ENCODE results near the gene NT5C2. TPM values are rescaled to one million over a fixed set of nuclear protein-coding genes. Genes with fewer than 3 reads are reported as not detected.
A peak's percentile ranks its signal among the peaks of the same experiment; 100 is the strongest.
"Not testable (repeated sequence)": the region's sequence is repeated elsewhere in the genome, so short reads cannot be mapped to it uniquely, and the experiment has no call there.

The NT5C2 gene
- total RNA-seq, 1 experiment from 2014 or later: 91.2 TPM

GRCh38 chr10:103192451-103193106 lies 493 bp downstream of the NT5C2 start:
- DNase-seq: peak; percentile 80 to 84
- intact Hi-C loops (cut with micrococcal nuclease; ENCODE audit: unreplicated experiment): loop anchor here (1.0 to 2.0 kb wide), 3 partner anchors 39 to 274 kb away; partner anchors contain the start of gene CNNM2
- H3K36me3 ChIP-seq (ENCODE audit: control insufficient read depth, insufficient read depth, low read length): no peaks in the 10 kb centered on the region
- BruUV-seq (replicated peaks): no TSS peak
- peak overlapping the region; percentile 67 for H3K4me3 ChIP-seq (ENCODE audit: low read depth, low read length)
- Mint-ChIP-seq H3K27ac (ENCODE audit: unreplicated experiment) (peak overlapping the region; percentile 98), H3K4me1 (ENCODE audit: low read depth, unreplicated experiment) (peaks cover 20% of the 10 kb centered on the region), H3K27me3 (ENCODE audit: insufficient read depth, unreplicated experiment) (no peaks in the 10 kb centered on the region), H3K36me3 (ENCODE audit: insufficient read depth, unreplicated experiment) (peaks cover 38% of the 10 kb centered on the region), H3K4me3 (ENCODE audit: unreplicated experiment) (peak overlapping the region; percentile 94), H3K9me3 (ENCODE audit: unreplicated experiment) (no peaks in the 10 kb centered on the region)
- ChIA-PET CTCF (interaction anchor here (0.7 to 2.9 kb wide), 5 partner anchors 38 to 274 kb away, joined by 4 to 27 read pairs (median 7); partner anchors contain the start of gene CNNM2), POLR2A (interaction anchor here (0.9 to 3.0 kb wide), 9 partner anchors 15 to 478 kb away, joined by 4 to 42 read pairs (median 5); partner anchors contain the start of genes ARL3 and SFXN2)
- TF ChIP-seq CTCF (IDR thresholded peaks at IDR 0.05; ENCODE audit: insufficient read depth in 1 of 2, low read depth in 1 of 2, low read length in 1 of 2, severe bottlenecking in 1 of 2, unreplicated experiment in 1 of 2): no peak
- no peaks in the 10 kb centered on the region for H3K27me3 ChIP-seq (replicated peaks; ENCODE audit: control insufficient read depth, insufficient read depth, low read length)
- H3K4me1 ChIP-seq: peaks cover 20% of the 10 kb centered on the region
- H3K9me3 ChIP-seq: no peaks in the 10 kb centered on the region

- H3K27me3 ChIP-seq (replicated peaks; ENCODE audit: control insufficient read depth, insufficient read depth, low read length): no peaks in the 10 kb centered on the region
- POLR2A ChIA-PET: interaction anchor here (0.9 to 3.0 kb wide), 8 partner anchors 14 to 77 kb away, joined by 4 to 42 read pairs (median 5); no protein-coding TSS in a partner anchor
- no peak for DNase-seq
- no peaks in the 10 kb centered on the region for H3K9me3 Mint-ChIP-seq (ENCODE audit: unreplicated experiment)
- no peak for TF ChIP-seq CTCF (IDR thresholded peaks at IDR 0.05; ENCODE audit: insufficient read depth in 1 of 2, low read depth in 1 of 2, low read length in 1 of 2, severe bottlenecking in 1 of 2, unreplicated experiment in 1 of 2)
- intact Hi-C loops (cut with micrococcal nuclease; ENCODE audit: unreplicated experiment): loop anchor here (1.0 to 2.0 kb wide), 2 partner anchors 47 to 273 kb away; partner anchors contain the start of gene CNNM2
- CTCF ChIA-PET: interaction anchor here (0.9 to 2.9 kb wide), 5 partner anchors 39 to 274 kb away, joined by 4 to 27 read pairs (median 7); partner anchors contain the start of gene CNNM2
- peak overlapping the region; percentile 98 for H3K27ac Mint-ChIP-seq (ENCODE audit: unreplicated experiment)
- H3K9me3 ChIP-seq: no peaks in the 10 kb centered on the region
- no TSS peak for BruUV-seq (replicated peaks)
- no peaks in the 10 kb centered on the region for H3K27me3 Mint-ChIP-seq (ENCODE audit: insufficient read depth, unreplicated experiment)
- peaks cover 20% of the 10 kb centered on the region for H3K4me1 ChIP-seq
- peak overlapping the region; percentile 94 for H3K4me3 Mint-ChIP-seq (ENCODE audit: unreplicated experiment)
- H3K4me3 ChIP-seq (ENCODE audit: low read depth, low read length): peak overlapping the region; percentile 67
- H3K4me1 Mint-ChIP-seq (ENCODE audit: low read depth, unreplicated experiment): peaks cover 15% of the 10 kb centered on the region
- no peaks in the 10 kb centered on the region for H3K36me3 ChIP-seq (ENCODE audit: control insufficient read depth, insufficient read depth, low read length)
- peaks cover 38% of the 10 kb centered on the region for H3K36me3 Mint-ChIP-seq (ENCODE audit: insufficient read depth, unreplicated experiment)
Measured at GRCh38 chr10:103192089-103192450, 1.0 kb downstream of the NT5C2 start.

GRCh38 chr10:103191198-103191597 lies 1.9 kb downstream of the NT5C2 start:
- H3K36me3 Mint-ChIP-seq (ENCODE audit: insufficient read depth, unreplicated experiment): peaks cover 44% of the 10 kb centered on the region
- H3K27me3 ChIP-seq (replicated peaks; ENCODE audit: control insufficient read depth, insufficient read depth, low read length); BruUV-seq (replicated peaks); H3K27me3 Mint-ChIP-seq (ENCODE audit: insufficient read depth, unreplicated experiment); H3K9me3 ChIP-seq; intact Hi-C loops (cut with micrococcal nuclease; ENCODE audit: unreplicated experiment); H3K9me3 Mint-ChIP-seq (ENCODE audit: unreplicated experiment); H3K36me3 ChIP-seq (ENCODE audit: control insufficient read depth, insufficient read depth, low read length); DNase-seq: not testable (repeated sequence)
- Histone ChIP-seq H3K4me1 (peaks cover 25% of the 10 kb centered on the region), H3K4me3 (ENCODE audit: low read depth, low read length) (peak overlapping the region; percentile 67)
- CTCF ChIA-PET: interaction anchor here (0.9 to 2.1 kb wide), 3 partner anchors 40 to 53 kb away, joined by 5 to 19 read pairs (median 7); no protein-coding TSS in a partner anchor
- POLR2A ChIA-PET: interaction anchor here (1.8 to 3.0 kb wide), 2 partner anchors 40 to 53 kb away, joined by 11 to 42 read pairs; no protein-coding TSS in a partner anchor
- peaks cover 15% of the 10 kb centered on the region for H3K4me1 Mint-ChIP-seq (ENCODE audit: low read depth, unreplicated experiment)
- H3K4me3 Mint-ChIP-seq (ENCODE audit: unreplicated experiment): peak overlapping the region; percentile 94
- peak overlapping the region; percentile 98 for H3K27ac Mint-ChIP-seq (ENCODE audit: unreplicated experiment)

Measured in Caco-2 (cell line).